EL (cell line): ENCODE measurements around the gene CR2.
"Not testable (repeated sequence)": the region's sequence is repeated elsewhere in the genome, so short reads cannot be mapped to it uniquely, and the experiment has no call there.

Experiments
- DNase-seq: peaks from one replicate; pipeline ENCODE4 v3.0.0-alpha.2; 2016

The CR2 gene

GRCh38 chr1:207453710-207454045 lies 450 bp upstream of the CR2 start:
- DNase-seq = no peak

DNA sequence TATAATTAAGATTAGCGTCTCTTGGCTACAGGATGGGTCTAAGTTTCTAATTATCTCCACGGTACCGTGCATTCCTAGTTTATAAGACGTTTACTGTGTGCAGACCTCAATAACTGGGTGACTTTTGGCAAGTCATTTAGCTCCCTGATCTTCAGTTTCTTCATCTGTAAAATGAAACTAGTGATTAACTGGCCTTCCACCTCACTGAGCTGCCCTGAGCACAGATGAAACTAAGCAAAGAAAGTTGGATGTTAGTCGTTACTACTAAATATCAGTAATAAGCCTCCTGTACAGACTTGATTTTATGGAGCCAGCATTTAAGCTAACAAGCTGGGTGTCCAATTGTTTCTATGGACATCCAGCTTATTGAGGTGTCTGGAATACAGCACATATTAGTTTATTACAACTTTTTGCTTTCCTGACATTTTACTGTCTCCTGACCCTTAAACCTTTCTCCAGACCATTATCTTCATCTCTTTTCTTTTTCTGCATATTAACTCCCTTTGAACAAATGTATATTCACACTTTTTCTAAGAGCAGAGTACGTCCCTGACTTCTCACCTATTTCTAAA lies 1.1 kb downstream of the CR2 start:
- DNase-seq = no peak

DNA sequence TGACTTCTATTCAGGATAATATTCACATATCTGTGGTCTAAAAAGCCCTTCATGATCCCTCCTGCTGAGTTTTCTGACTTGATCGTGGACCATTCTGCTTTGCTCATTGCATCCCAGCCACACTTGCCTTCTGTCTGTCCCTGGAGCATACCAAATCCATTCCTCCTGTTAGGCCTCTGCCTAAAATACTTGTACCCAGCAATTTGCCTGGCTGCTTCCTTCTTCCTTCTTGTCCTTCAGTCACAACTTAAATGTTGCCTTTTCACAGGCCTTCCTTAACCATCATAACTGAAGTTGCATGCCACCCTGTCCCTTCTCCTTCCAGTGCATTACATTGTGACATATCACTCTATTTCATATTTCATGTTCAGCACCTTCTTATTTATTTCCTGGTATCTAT lies 4.3 kb downstream of the CR2 start:
- DNase-seq = no peak

- no peak for DNase-seq
Measured at GRCh38 chr1:207459008-207459407, 4.9 kb downstream of the CR2 start.

DNA sequence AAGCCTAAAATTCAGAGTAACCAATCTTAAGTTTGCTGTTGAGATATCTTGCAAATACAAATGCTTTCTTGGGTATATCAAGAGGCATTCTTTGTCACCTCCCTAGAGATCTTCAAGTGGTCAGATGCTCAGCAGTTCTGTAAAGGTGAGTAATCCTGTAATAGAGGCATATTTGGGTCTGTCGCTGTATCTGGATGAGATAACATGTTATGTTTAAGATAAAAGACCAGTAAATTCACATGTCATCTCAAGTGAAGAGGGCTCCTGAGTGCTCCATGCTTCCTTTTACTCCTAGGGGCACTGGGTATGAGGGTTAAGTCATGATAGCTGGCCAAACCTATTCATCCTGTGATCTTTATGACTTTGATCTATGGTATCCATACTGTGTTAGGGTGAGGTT lies 7.5 kb downstream of the CR2 start:
- DNase-seq = no peak

DNA sequence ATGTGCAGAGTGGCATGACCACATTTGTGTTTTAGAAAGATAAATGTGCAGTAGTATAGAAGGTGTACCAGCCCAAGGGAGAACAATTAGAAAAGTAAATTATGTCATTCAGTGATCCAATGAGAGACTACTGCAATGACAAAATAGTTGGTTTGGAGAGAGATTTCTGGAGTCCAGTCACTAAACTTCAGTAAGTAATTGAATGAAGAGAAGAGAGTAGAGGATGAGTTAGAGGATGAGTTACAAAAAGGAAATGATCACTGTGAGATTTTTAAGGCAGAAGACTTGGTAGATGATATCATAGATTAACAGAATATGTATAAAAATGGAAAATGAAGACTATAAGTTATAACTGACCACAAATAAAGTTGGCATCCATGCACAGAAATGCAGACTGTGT lies 8.4 kb downstream of the CR2 start:
- DNase-seq = no peak

- DNase-seq = peak; percentile 21
Measured at GRCh38 chr1:207463021-207463420, 8.9 kb downstream of the CR2 start.

DNA sequence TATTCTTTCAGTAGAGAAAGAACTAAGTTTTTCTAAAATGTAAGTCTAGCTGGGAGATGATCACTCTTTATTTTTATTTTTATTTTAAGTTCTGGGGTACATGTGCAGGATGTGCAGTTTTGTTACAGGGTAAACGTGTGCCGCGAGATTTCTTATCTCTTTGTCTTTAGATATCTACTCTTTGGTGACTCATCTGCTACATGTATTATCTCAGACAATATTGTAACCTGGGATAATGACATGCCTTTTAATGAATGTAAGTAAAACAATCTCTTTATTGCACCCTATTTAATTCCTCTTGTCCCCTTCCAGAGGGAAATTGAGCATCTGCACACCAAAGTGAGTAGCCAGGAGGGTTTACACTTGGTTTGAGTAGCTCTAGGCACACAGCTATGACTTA lies 9.4 kb downstream of the CR2 start:
- no peak for DNase-seq

DNA sequence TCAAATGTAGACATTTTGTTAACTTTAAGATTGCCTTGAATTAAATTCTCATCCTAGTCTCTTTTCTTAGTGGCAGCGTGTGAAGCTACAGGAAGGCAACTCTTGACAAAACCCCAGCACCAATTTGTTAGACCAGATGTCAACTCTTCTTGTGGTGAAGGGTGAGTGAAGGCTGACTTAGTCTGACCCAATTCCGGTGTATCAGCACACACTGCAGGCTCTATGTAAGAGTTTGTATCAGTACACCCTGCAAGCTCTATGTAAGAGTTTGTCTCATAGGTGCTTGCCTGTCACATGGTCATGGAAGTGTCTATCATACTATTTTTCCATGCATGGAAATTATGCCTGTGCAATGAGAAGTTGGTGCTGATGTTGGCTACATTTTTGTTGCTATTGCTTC lies 16.8 kb downstream of the CR2 start:
- no peak for DNase-seq

DNA sequence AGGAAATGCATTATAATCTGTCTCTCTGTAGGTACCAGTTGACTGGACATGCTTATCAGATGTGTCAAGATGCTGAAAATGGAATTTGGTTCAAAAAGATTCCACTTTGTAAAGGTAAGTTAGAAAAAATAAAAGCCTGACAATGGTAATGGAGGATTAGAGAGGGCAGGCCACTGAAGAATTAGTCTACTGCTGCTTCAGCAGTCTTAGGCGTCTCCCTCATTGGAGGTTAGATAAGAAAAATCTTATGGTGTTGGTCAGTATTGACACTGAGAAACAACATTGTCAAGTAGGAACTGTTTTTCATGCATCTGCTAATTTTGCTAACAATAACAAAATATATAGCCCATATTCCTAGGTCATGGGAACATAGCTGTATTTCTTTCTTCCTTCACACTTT lies 20.1 kb downstream of the CR2 start:
- no peak for DNase-seq

- DNase-seq = no peak
Measured at GRCh38 chr1:207486198-207486597, 32.1 kb downstream of the CR2 start.

- DNase-seq = no peak
Measured at GRCh38 chr1:207487636-207488035, 33.5 kb downstream of the CR2 start.

DNA sequence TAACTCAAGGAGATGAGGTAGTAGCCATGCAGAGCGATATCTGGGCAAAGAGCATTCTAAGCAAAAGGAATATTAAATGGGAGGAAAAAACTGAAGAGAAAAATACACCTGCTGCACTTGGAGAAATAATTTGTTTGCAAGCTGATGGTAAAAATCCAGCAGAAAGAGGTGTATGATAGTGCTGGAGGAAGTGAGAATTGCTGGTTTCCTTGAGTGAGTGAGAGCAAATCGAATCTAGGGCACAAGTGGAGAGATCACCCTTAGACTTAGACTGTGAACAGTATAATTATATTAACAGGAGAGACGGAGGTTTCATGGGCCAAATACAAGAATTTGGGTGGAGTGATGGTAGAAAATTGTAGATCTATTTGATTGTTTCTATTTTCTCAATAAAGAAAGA lies 39.1 kb downstream of the CR2 start:
- DNase-seq = no peak

DNA sequence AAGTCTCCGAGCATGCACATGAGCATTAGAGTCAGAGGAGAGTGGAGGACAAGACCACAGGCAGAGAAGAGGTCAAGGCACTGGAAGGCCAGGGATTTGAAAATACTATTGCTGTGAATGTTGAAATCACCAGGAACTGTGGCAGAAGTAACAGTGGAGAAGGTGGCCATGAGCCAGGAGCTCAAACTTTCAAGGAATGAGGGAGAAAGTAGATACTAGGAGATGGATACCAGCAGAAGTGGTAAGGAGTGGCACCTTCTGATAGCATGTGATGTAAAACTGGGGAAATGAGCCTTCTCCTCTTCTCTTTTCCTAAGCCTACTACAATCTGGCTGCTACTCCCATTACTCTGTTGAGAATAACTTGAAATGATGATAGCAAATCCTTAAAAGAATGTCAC lies 40.0 kb downstream of the CR2 start:
- DNase-seq = no peak

DNA sequence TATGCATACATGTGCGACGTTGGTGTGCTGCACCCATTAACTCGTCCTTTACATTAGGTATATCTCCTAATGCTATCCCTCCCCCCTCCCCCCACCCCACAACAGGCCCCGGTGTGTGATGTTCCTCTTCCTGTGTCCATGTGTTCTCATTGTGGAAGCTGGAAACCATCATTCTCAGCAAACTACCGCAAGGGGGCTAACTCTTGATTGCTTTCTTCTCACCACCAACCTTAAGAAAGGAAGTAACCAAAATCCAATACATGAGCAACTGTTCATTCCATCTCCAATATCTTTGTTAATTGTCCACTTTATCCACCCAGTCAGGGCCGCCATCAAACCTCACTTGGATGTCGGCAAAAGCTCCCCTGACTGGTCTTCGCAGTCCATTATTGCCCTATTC lies 41.2 kb downstream of the CR2 start:
- DNase-seq = not testable (repeated sequence)

DNA sequence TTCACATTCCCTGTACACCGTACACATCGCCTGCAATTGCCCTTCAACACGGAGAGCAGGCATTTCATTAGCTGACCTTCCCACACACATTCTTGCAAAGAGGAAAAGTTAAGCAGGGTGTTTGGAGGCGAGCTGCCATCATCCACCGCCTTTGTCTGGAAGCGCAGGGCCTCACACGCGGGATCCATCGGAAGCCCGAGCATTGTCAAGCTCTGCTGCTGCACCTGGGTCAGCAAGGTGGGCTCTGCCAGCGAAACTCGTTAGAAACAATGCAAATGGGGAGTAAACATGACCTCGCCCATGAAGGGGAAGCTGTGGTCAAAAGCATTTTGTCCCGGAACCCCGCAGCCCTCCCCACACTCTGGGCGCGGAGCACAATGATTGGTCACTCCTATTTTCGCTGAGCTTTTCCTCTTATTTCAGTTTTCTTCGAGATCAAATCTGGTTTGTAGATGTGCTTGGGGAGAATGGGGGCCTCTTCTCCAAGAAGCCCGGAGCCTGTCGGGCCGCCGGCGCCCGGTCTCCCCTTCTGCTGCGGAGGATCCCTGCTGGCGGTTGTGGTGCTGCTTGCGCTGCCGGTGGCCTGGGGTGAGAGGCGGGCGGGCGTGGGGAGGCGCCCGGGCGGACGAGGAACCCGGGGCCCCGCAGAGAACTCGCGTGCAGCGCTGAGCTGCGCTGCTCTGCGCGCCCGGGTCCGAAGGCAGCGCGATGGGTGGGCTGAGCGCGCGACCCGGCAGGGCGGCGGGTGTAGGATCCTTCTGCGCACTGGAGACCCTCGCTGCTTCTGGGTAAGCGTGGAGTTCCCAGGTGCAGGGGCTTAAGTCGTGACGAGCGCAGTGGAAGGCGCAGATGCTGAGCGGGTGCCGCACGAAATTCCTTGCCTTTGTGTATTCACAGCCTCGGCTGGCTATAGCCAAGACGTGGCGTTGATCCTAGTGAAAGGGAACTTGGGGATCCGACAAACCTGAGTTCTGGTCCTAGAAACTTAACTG lies 42.0 kb downstream of the CR2 start, which contains the start of gene CR1:
Gene CR1 (plus strand): TSS at position 357 of the 992 bp plus-strand sequence. CDS start 111 bp downstream, at position 468.
- no peak for DNase-seq

DNA sequence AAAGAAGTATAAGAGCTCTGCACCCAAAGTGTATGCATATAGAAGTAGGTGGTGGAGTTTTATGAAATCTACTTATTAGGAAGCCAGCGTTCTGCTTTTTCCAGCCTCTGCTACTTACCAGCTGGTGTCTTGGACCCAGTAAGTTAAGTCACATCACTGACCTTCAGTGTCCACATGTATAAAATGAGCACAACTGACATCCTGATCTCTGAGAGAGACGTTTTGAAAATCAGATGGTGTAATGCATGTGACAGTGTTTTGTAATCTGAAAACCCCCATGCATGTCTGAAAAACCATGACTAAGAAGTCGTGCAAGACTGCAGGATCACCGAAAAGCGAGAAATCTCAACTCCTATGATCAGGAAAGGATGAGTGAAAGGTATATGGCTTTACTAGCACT lies 43.8 kb downstream of the CR2 start:
- DNase-seq = no peak

GRCh38 chr1:207499573-207499972 lies 45.4 kb downstream of the CR2 start:
- peak; percentile 68 for DNase-seq

DNA sequence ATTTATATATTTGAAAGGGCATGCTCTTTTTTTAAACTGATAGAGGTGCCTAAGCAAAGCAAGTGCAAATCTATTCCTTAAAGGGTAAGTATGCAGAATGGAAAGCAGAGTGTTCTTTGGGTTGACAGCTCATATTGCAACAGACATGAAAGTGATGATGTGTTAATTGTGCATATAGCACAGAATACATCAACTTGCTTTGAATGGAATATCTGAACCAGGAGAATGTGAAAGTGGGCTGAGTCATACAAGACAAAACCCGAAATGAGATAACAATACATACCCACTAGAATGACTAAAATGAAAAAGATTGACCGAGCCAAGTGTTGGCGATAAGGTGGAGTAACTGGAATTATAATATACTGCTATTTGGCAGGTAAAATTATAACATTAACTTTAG lies 46.2 kb downstream of the CR2 start:
- no peak for DNase-seq

DNA sequence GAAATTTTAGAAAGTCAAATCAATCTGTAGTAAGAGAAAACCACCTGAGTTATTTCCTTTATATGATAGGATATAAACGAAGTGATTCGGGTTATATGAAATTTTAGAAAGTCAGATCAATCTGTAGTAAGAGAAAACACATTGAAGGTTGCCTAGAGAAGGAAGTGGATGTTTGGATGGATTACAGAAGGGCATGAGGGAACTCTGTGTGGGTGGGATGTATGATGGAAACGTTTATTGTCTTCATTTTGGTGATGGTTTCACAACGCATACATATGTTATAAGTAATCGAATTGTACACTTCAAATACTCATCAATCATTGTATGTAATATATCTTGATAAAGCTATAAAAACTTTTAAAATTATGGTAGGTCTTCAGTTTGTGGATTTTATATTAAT lies 46.9 kb downstream of the CR2 start:
- no peak for DNase-seq

GRCh38 chr1:207502726-207503125 lies 48.6 kb downstream of the CR2 start:
- no peak for DNase-seq

DNA sequence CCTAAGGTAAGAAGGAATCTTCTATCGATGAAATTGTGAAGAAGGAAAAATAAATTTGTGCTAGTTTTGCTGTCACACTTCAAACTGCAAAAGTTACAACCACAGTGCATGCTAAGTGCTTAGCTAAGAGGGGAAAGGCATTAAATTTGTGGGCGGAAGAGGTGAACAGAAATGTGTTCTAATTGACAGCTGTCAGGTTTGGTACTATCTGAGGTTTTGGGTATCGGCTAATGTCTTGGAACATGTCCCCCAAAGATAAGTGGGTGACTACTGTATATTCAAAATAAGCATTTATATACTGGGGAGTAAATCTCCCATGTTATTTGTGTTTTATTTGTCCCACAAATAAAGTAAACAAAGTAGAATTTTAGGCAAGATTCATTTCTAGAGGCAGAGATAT lies 49.8 kb downstream of the CR2 start:
- no peak for DNase-seq

- no peak for DNase-seq
Measured at GRCh38 chr1:207504438-207504837, 50.3 kb downstream of the CR2 start.

- no peak for DNase-seq
Measured at GRCh38 chr1:207510444-207510843, 56.3 kb downstream of the CR2 start.

DNA sequence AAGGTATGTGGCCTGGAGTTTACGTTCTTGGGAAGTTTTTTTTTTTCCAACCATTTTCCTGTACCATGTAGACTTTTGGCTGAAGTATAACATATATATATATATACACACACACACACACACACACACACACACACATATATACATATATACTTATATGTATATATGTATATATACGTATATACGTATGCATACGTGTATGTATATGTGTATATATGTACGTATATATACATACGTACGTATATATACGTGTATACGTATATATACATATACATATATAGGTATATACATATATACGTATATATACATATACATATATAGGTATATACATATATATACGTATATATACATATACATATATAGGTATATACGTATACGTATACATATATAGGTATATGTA lies 60.8 kb downstream of the CR2 start:
- DNase-seq = no peak
